HFFc6 (cell line): ENCODE data around the gene TAF1. TPM values are rescaled to one million over a fixed set of nuclear protein-coding genes. Genes with fewer than 3 reads are reported as not detected.
A peak's percentile ranks its signal among the peaks of the same experiment; 100 is the strongest.
"Not testable (repeated sequence)": the region's sequence is repeated elsewhere in the genome, so short reads cannot be mapped to it uniquely, and the experiment has no call there.

Experiments used
- DNase-seq: peaks from one replicate; pipeline ENCODE4 v3.0.0-alpha.2; 2018
- H3K27ac Mint-ChIP-seq: 2 replicates; pipeline ENCODE4 v1.8.0; 2020; ENCODE audit warnings: mild to moderate bottlenecking, mixed read lengths
- H3K27me3 Mint-ChIP-seq: 2 replicates; pipeline ENCODE4 v1.8.0; 2021; ENCODE audit warnings: mild to moderate bottlenecking, moderate library complexity, mixed read lengths; ENCODE audit not compliant: insufficient read depth
- H3K36me3 Mint-ChIP-seq: 2 replicates; pipeline ENCODE4 v1.8.0; 2021; ENCODE audit warnings: low read depth, mixed read lengths
- H3K4me1 Mint-ChIP-seq: 2 replicates; pipeline ENCODE4 v1.8.0; 2020; ENCODE audit warnings: low read depth, mixed read lengths
- H3K4me3 Mint-ChIP-seq: 2 replicates; pipeline ENCODE4 v1.8.0; 2020; ENCODE audit warnings: mild to moderate bottlenecking, moderate library complexity, mixed read lengths
- H3K9me3 Mint-ChIP-seq: 2 replicates; pipeline ENCODE4 v1.8.0; 2020; ENCODE audit warnings: mild to moderate bottlenecking, mixed read lengths
- long read RNA-seq: library from polyadenylated mRNA; unstranded; transcript quantifications from one replicate; pipeline ENCODE4 v2.0.0, GENCODE V29; 2019
- total RNA-seq, 6 experiments: library from RNA; stranded (reverse); fragmentation: NEBNext Ultra II Directional; extraction: Animal tissue kit (Norgen Biotek cat#: 25700); gene quantifications; 2 replicates in 1 of 6; 3 replicates in 5 of 6; pipeline ENCODE4 v1.2.3, GENCODE V29; 2021
- TF ChIP-seq, protein P1 (sequence below): fragments of 200-600 bp; sonication (generic); IDR thresholded peaks from 2 replicates; pipeline ENCODE4 v1.5.0; 2021; ENCODE audit warnings: antibody characterized with exemption, mild to moderate bottlenecking

Gene TAF1, protein sequence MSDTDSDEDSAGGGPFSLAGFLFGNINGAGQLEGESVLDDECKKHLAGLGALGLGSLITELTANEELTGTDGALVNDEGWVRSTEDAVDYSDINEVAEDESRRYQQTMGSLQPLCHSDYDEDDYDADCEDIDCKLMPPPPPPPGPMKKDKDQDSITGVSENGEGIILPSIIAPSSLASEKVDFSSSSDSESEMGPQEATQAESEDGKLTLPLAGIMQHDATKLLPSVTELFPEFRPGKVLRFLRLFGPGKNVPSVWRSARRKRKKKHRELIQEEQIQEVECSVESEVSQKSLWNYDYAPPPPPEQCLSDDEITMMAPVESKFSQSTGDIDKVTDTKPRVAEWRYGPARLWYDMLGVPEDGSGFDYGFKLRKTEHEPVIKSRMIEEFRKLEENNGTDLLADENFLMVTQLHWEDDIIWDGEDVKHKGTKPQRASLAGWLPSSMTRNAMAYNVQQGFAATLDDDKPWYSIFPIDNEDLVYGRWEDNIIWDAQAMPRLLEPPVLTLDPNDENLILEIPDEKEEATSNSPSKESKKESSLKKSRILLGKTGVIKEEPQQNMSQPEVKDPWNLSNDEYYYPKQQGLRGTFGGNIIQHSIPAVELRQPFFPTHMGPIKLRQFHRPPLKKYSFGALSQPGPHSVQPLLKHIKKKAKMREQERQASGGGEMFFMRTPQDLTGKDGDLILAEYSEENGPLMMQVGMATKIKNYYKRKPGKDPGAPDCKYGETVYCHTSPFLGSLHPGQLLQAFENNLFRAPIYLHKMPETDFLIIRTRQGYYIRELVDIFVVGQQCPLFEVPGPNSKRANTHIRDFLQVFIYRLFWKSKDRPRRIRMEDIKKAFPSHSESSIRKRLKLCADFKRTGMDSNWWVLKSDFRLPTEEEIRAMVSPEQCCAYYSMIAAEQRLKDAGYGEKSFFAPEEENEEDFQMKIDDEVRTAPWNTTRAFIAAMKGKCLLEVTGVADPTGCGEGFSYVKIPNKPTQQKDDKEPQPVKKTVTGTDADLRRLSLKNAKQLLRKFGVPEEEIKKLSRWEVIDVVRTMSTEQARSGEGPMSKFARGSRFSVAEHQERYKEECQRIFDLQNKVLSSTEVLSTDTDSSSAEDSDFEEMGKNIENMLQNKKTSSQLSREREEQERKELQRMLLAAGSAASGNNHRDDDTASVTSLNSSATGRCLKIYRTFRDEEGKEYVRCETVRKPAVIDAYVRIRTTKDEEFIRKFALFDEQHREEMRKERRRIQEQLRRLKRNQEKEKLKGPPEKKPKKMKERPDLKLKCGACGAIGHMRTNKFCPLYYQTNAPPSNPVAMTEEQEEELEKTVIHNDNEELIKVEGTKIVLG (N-terminal part only)
- total RNA-seq = 10 to 100 TPM; 18.9 to 25.2 (median 21.0) TPM
- long read RNA-seq, partial matches to known transcripts = 3 of 4 reads
- long read RNA-seq, other reads (novel, unspliced or antisense) = 1 of 4 reads

DNA sequence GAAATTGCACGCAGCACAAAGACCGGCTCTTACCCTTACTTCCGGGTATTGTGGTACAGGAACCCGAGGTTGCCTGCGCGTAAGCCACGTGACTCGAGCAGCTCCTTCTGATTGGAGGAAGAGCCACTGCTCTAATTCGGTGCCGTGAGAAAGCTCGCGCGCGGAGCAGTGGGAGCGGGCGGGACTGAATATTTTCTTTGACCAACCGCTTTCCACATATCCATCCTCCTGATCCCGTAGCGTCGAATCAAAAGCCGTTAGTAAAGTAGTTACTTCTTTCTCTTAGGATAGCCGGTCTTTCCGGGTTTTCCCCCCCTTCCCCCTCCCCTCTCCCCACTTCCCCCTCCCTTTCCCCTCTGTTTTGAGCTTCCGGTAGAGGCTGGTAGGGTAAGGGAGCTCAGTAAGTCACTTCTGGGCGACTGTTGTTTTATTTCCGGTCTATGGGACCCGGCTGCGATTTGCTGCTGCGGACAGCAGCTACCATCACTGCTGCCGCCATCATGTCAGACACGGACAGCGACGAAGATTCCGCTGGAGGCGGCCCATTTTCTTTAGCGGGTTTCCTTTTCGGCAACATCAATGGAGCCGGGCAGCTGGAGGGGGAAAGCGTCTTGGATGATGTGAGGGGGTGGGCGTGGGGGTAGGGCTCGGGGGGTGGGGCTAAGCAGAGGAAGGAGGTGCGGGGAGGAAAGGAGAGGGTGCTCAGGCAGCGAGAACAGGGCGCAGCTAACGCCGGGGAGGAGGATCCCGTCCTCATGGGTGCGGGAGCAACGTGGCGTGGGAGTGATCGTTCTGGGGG, at the start of gene TAF1:
Gene TAF1, plus strand, starts transcription at position 483 of the 799 bp plus-strand sequence. Its CDS starts 18 bp downstream, at position 501.
- TF ChIP-seq, protein P1, sequence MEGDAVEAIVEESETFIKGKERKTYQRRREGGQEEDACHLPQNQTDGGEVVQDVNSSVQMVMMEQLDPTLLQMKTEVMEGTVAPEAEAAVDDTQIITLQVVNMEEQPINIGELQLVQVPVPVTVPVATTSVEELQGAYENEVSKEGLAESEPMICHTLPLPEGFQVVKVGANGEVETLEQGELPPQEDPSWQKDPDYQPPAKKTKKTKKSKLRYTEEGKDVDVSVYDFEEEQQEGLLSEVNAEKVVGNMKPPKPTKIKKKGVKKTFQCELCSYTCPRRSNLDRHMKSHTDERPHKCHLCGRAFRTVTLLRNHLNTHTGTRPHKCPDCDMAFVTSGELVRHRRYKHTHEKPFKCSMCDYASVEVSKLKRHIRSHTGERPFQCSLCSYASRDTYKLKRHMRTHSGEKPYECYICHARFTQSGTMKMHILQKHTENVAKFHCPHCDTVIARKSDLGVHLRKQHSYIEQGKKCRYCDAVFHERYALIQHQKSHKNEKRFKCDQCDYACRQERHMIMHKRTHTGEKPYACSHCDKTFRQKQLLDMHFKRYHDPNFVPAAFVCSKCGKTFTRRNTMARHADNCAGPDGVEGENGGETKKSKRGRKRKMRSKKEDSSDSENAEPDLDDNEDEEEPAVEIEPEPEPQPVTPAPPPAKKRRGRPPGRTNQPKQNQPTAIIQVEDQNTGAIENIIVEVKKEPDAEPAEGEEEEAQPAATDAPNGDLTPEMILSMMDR = no peak
- H3K4me1 Mint-ChIP-seq = peaks cover 13% of the 10 kb centered on the region
- peaks cover 11% of the 10 kb centered on the region for H3K36me3 Mint-ChIP-seq
- no peaks in the 10 kb centered on the region; the same call in 1 of the 2 replicates for H3K27me3 Mint-ChIP-seq
- DNase-seq = peak; percentile 97
- H3K4me3 Mint-ChIP-seq = peak within 1 kb of the TSS; percentile 97
- no peaks in the 10 kb centered on the region for H3K9me3 Mint-ChIP-seq
- H3K27ac Mint-ChIP-seq = peak within 1 kb of the TSS; percentile 98

- H3K4me1 Mint-ChIP-seq = peaks cover 20% of the 10 kb centered on the region
- H3K27me3 Mint-ChIP-seq, H3K27ac Mint-ChIP-seq, H3K9me3 Mint-ChIP-seq, DNase-seq, H3K4me3 Mint-ChIP-seq, H3K36me3 Mint-ChIP-seq: not testable (repeated sequence)
Observed at GRCh38 chrX:71316959-71317358, 49.2 kb upstream of the TAF1 start.

GRCh38 chrX:71320126-71320525, 46.0 kb upstream of the TAF1 start:
- Mint-ChIP-seq H3K4me3 (no peak overlapping the region), H3K36me3 (peaks cover 9% of the 10 kb centered on the region; the same call in 1 of the 2 replicates), H3K9me3 (no peaks in the 10 kb centered on the region), H3K4me1 (peaks cover 16% of the 10 kb centered on the region), H3K27me3 (no peaks in the 10 kb centered on the region), H3K27ac (no peak overlapping the region)
- TF ChIP-seq, protein P1 = no peak
- DNase-seq = no peak

GRCh38 chrX:71321731-71322130, 44.4 kb upstream of the TAF1 start:
- Mint-ChIP-seq H3K9me3 (peaks cover 2% of the 10 kb centered on the region; the same call in 1 of the 2 replicates), H3K4me3 (no peak overlapping the region), H3K27ac (no peak overlapping the region), H3K27me3 (no peaks in the 10 kb centered on the region), H3K36me3 (peaks cover 6% of the 10 kb centered on the region), H3K4me1 (peaks cover under 1% of the 10 kb centered on the region; the same call in 1 of the 2 replicates)
- no peak for DNase-seq
- TF ChIP-seq, protein P1 = no peak

- not testable (repeated sequence) for H3K9me3 Mint-ChIP-seq, H3K4me3 Mint-ChIP-seq, H3K4me1 Mint-ChIP-seq, H3K27ac Mint-ChIP-seq, DNase-seq, H3K27me3 Mint-ChIP-seq
- peaks cover 12% of the 10 kb centered on the region for H3K36me3 Mint-ChIP-seq
Observed at GRCh38 chrX:71324452-71324851, 41.7 kb upstream of the TAF1 start.
